Kidney epithelial cell (primary cell): ENCODE measurements around the gene SHKBP1. TPM values are rescaled to one million over a fixed set of nuclear protein-coding genes. Genes with fewer than 3 reads are reported as not detected.

ENCODE experiments used
- DNase-seq: peaks from one replicate; pipeline ENCODE4 v3.0.0-alpha.2; 2010; ENCODE audit warnings: low read depth
- H3K27me3 ChIP-seq: 2 replicates; pipeline ENCODE4 v1.6.0; 2011; ENCODE audit warnings: low read length; ENCODE audit not compliant: control insufficient read depth, insufficient read depth
- H3K36me3 ChIP-seq: 2 replicates; pipeline ENCODE4 v1.5.1; 2011; ENCODE audit warnings: low read length; ENCODE audit not compliant: control insufficient read depth, insufficient read depth
- H3K4me3 ChIP-seq: 2 replicates; pipeline ENCODE4 v1.5.1; 2011; ENCODE audit warnings: low read depth, mild to moderate bottlenecking, control low read depth, low read length
- CTCF ChIP-seq: IDR thresholded peaks from 2 replicates; pipeline ENCODE4 v1.5.1; 2011; ENCODE audit warnings: mild to moderate bottlenecking, moderate library complexity, low read length, control low read depth, inconsistent platforms; ENCODE audit not compliant: insufficient read depth, poor library complexity, severe bottlenecking
- total RNA-seq: library from RNA; depleted of rRNA; stranded (reverse); fragments of >200 nt; gene quantifications from 2 replicates; pipeline ENCODE4 v1.2.3, GENCODE V29; 2015

SHKBP1 gene
- total RNA-seq, 1 donor from 2014 or later = 105 TPM

GRCh38 chr19:40565355-40565754 is 11.3 kb upstream of the SHKBP1 start:
- peaks cover 29% of the 10 kb centered on the region for H3K27me3 ChIP-seq
- no peak for DNase-seq
- no peak for TF ChIP-seq CTCF
- no peaks in the 10 kb centered on the region for H3K36me3 ChIP-seq
- H3K4me3 ChIP-seq = no peak overlapping the region

- DNase-seq = no peak
- no peak for TF ChIP-seq CTCF
- no peak overlapping the region for H3K4me3 ChIP-seq
- H3K27me3 ChIP-seq = peaks cover 26% of the 10 kb centered on the region
- no peaks in the 10 kb centered on the region for H3K36me3 ChIP-seq
Observed at GRCh38 chr19:40565910-40566495, 10.7 kb upstream of the SHKBP1 start.

GRCh38 chr19:40567040-40567749 is 9.5 kb upstream of the SHKBP1 start:
- Histone ChIP-seq H3K27me3 (peaks cover 26% of the 10 kb centered on the region), H3K36me3 (no peaks in the 10 kb centered on the region), H3K4me3 (peak overlapping the region; percentile 35)
- no peak for DNase-seq
- TF ChIP-seq CTCF = no peak

- no peak for DNase-seq
- H3K27me3 ChIP-seq = peaks cover 26% of the 10 kb centered on the region
Observed at GRCh38 chr19:40567750-40568494, 8.8 kb upstream of the SHKBP1 start.

GRCh38 chr19:40570313-40571004 is 6.2 kb upstream of the SHKBP1 start:
- TF ChIP-seq CTCF = no peak
- Histone ChIP-seq H3K4me3 (peak overlapping the region; percentile 70), H3K27me3 (peaks cover 23% of the 10 kb centered on the region), H3K36me3 (no peaks in the 10 kb centered on the region)
- DNase-seq = peak; percentile 99

More at GRCh38 chr19:40567750-40568494, 8.8 kb upstream of the SHKBP1 start:
- Histone ChIP-seq H3K36me3 (no peaks in the 10 kb centered on the region), H3K4me3 (peak overlapping the region; percentile 35)
- TF ChIP-seq CTCF = no peak
